HEK293 (cell line): Measurements from ENCODE around the gene SYTL2.

Source experiments
- BCL11A ChIP-seq: fragments of 450-650 bp; formaldehyde crosslinking; IDR thresholded peaks from 2 replicates; pipeline ENCODE4 v1.5.1; 2016; ENCODE audit warnings: low read depth, missing biosample characterization, missing genetic modification characterization
- EGR2 ChIP-seq: fragments of 450-650 bp; formaldehyde crosslinking; IDR thresholded peaks from 2 replicates; pipeline ENCODE4 v1.5.1; 2016; ENCODE audit warnings: low read depth, missing biosample characterization, missing genetic modification characterization
- HOXC10 ChIP-seq: sonication (generic); formaldehyde crosslinking; IDR thresholded peaks from 2 replicates; pipeline ENCODE4 v1.8.1; 2023; ENCODE audit warnings: mild to moderate bottlenecking, missing genetic modification reagents
- HOXD13 ChIP-seq: sonication (generic); formaldehyde crosslinking; IDR thresholded peaks from 2 replicates; pipeline ENCODE4 v1.8.0; 2022; ENCODE audit warnings: missing genetic modification reagents, borderline replicate concordance
- INSM2 ChIP-seq: fragments of 450-650 bp; formaldehyde crosslinking; IDR thresholded peaks from 2 replicates; pipeline ENCODE4 v1.5.1; 2016; ENCODE audit warnings: missing biosample characterization, missing genetic modification characterization
- KLF17 ChIP-seq: fragments of 450-650 bp; formaldehyde crosslinking; IDR thresholded peaks from 2 replicates; pipeline ENCODE4 v1.5.1; 2016; ENCODE audit warnings: missing biosample characterization, missing genetic modification characterization
- MZF1 ChIP-seq: fragments of 450-650 bp; formaldehyde crosslinking; IDR thresholded peaks from 2 replicates; pipeline ENCODE4 v1.5.1; 2017; ENCODE audit warnings: missing biosample characterization, missing genetic modification characterization, borderline replicate concordance
- PBX3 ChIP-seq: sonication (generic); formaldehyde crosslinking; IDR thresholded peaks from 2 replicates; pipeline ENCODE4 v1.8.1; 2022; ENCODE audit warnings: mild to moderate bottlenecking, moderate library complexity, missing genetic modification reagents
- PRDM10 ChIP-seq: fragments of 450-650 bp; formaldehyde crosslinking; IDR thresholded peaks from 2 replicates; pipeline ENCODE4 v1.5.1; 2016; ENCODE audit warnings: missing biosample characterization, missing genetic modification characterization
- WT1 ChIP-seq: fragments of 450-650 bp; formaldehyde crosslinking; IDR thresholded peaks from 2 replicates; pipeline ENCODE4 v1.5.1; 2016; ENCODE audit warnings: missing biosample characterization, missing genetic modification characterization
- ZNF114 ChIP-seq: fragments of 450-650 bp; formaldehyde crosslinking; IDR thresholded peaks from 2 replicates; pipeline ENCODE4 v1.5.0; 2017; ENCODE audit warnings: missing biosample characterization, missing genetic modification characterization
- ZNF133 ChIP-seq: fragments of 450-650 bp; formaldehyde crosslinking; IDR thresholded peaks from 2 replicates; pipeline ENCODE4 v1.5.1; 2016; ENCODE audit warnings: missing biosample characterization, missing genetic modification characterization
- ZNF169 ChIP-seq: fragments of 450-650 bp; formaldehyde crosslinking; IDR thresholded peaks from 2 replicates; pipeline ENCODE4 v1.5.1; 2016; ENCODE audit warnings: missing biosample characterization, missing genetic modification characterization
- ZNF302 ChIP-seq: fragments of 450-650 bp; formaldehyde crosslinking; IDR thresholded peaks from 2 replicates; pipeline ENCODE4 v1.5.1; 2016; ENCODE audit warnings: missing biosample characterization, missing genetic modification characterization, low read depth
- ZNF341 ChIP-seq: fragments of 450-650 bp; formaldehyde crosslinking; IDR thresholded peaks from 2 replicates; pipeline ENCODE4; 2016; ENCODE audit warnings: low read depth, missing biosample characterization, missing genetic modification characterization
- ZNF423 ChIP-seq: fragments of 450-650 bp; formaldehyde crosslinking; IDR thresholded peaks from 2 replicates; pipeline ENCODE4 v1.5.1; 2016; ENCODE audit warnings: missing biosample characterization, missing genetic modification characterization
- ZNF473 ChIP-seq: fragments of 450-650 bp; formaldehyde crosslinking; IDR thresholded peaks from 2 replicates; pipeline ENCODE4 v1.5.1; 2017; ENCODE audit warnings: missing biosample characterization, missing genetic modification characterization
- ZNF521 ChIP-seq: fragments of 450-650 bp; formaldehyde crosslinking; IDR thresholded peaks from 2 replicates; pipeline ENCODE4 v1.5.1; 2017; ENCODE audit warnings: missing biosample characterization, mild to moderate bottlenecking, missing genetic modification characterization
- ZNF529 ChIP-seq: fragments of 450-650 bp; formaldehyde crosslinking; IDR thresholded peaks from 2 replicates; pipeline ENCODE4 v1.5.1; 2017; ENCODE audit warnings: missing genetic modification characterization, missing biosample characterization; ENCODE audit not compliant: insufficient replicate concordance
- ZNF621 ChIP-seq: fragments of 450-650 bp; formaldehyde crosslinking; IDR thresholded peaks from 2 replicates; pipeline ENCODE4 v1.5.1; 2017; ENCODE audit warnings: missing biosample characterization, missing genetic modification characterization
- ZNF660 ChIP-seq: fragments of 450-650 bp; IDR thresholded peaks from 2 replicates; pipeline ENCODE4 v1.5.1; 2018; ENCODE audit warnings: missing biosample characterization, mild to moderate bottlenecking, missing genetic modification characterization
- ZNF677 ChIP-seq: fragments of 450-650 bp; IDR thresholded peaks from 2 replicates; pipeline ENCODE4 v1.5.0; 2018; ENCODE audit warnings: missing biosample characterization, mild to moderate bottlenecking, missing genetic modification characterization, moderate library complexity
- ZNF76 ChIP-seq: fragments of 450-650 bp; formaldehyde crosslinking; IDR thresholded peaks from 2 replicates; pipeline ENCODE4; 2016; ENCODE audit warnings: low read depth, missing biosample characterization, missing genetic modification characterization, borderline replicate concordance
- TF ChIP-seq, protein P1 (sequence below): fragments of 450-650 bp; formaldehyde crosslinking; IDR thresholded peaks from 2 replicates; pipeline ENCODE4 v1.5.1; 2016; ENCODE audit warnings: missing biosample characterization, missing genetic modification characterization, borderline replicate concordance
- TF ChIP-seq, protein P2 (sequence below): fragments of 450-650 bp; formaldehyde crosslinking; optimal IDR thresholded peaks from 2 replicates; pipeline ENCODE3; 2016; ENCODE audit warnings: missing biosample characterization, mild to moderate bottlenecking, missing genetic modification characterization

SYTL2 gene

DNA sequence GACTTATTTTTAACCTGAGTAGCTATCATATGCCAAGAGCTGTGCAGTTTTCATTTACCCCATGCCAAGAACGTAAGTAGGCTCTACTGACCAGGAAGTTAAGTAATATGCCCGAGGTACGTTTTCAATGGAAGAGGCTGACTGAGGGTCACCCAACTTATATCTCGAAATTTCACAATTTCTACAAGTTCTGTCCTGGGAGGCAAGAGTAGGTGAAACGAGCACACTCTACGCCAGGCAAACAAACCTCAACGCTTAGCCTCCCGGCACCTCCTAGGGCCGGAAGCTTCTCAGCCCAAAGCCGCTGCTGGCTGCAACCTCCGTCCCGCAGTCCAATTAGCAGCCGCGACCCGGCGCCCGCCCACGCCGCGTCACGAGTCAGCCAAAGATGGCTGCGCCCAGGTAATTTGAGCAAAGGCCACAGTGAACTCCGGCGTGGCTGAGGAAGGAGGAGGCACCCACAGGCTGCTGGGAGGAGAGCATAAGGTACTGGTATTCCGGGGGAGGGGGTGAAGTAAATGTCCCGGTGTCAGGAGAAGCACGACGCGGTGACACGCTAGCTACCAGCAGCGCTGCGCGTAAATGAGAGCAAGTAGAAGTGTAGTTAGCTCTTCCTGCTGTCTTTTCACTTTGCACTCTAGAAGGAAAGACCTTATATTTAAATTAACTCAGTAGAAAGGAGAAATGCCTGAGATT is 163.2 kb downstream of the SYTL2 start, which contains the start of gene TMEM126A (continued):
- TF ChIP-seq, protein P1, sequence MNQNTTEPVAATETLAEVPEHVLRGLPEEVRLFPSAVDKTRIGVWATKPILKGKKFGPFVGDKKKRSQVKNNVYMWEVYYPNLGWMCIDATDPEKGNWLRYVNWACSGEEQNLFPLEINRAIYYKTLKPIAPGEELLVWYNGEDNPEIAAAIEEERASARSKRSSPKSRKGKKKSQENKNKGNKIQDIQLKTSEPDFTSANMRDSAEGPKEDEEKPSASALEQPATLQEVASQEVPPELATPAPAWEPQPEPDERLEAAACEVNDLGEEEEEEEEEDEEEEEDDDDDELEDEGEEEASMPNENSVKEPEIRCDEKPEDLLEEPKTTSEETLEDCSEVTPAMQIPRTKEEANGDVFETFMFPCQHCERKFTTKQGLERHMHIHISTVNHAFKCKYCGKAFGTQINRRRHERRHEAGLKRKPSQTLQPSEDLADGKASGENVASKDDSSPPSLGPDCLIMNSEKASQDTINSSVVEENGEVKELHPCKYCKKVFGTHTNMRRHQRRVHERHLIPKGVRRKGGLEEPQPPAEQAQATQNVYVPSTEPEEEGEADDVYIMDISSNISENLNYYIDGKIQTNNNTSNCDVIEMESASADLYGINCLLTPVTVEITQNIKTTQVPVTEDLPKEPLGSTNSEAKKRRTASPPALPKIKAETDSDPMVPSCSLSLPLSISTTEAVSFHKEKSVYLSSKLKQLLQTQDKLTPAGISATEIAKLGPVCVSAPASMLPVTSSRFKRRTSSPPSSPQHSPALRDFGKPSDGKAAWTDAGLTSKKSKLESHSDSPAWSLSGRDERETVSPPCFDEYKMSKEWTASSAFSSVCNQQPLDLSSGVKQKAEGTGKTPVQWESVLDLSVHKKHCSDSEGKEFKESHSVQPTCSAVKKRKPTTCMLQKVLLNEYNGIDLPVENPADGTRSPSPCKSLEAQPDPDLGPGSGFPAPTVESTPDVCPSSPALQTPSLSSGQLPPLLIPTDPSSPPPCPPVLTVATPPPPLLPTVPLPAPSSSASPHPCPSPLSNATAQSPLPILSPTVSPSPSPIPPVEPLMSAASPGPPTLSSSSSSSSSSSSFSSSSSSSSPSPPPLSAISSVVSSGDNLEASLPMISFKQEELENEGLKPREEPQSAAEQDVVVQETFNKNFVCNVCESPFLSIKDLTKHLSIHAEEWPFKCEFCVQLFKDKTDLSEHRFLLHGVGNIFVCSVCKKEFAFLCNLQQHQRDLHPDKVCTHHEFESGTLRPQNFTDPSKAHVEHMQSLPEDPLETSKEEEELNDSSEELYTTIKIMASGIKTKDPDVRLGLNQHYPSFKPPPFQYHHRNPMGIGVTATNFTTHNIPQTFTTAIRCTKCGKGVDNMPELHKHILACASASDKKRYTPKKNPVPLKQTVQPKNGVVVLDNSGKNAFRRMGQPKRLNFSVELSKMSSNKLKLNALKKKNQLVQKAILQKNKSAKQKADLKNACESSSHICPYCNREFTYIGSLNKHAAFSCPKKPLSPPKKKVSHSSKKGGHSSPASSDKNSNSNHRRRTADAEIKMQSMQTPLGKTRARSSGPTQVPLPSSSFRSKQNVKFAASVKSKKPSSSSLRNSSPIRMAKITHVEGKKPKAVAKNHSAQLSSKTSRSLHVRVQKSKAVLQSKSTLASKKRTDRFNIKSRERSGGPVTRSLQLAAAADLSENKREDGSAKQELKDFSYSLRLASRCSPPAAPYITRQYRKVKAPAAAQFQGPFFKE (tag by site-specific recombination) = no peak
- no peak for TF ChIP-seq ZNF302 (tag by site-specific recombination)
- no peak for TF ChIP-seq ZNF677 (tag by site-specific recombination)
- no peak for TF ChIP-seq ZNF660 (tag by site-specific recombination)
- TF ChIP-seq WT1 (tag by site-specific recombination) = 0 out of 2 replicates have a peak, but pooled peaks have one; percentile 42
- peak; percentile 64; the same call in 1 of the 2 replicates for TF ChIP-seq ZNF76 (tag by site-specific recombination)
- TF ChIP-seq ZNF621 (tag by site-specific recombination) = no peak
- TF ChIP-seq BCL11A (tag by site-specific recombination) = 0 out of 2 replicates have a peak, but pooled peaks have one; percentile 3
- no peak for TF ChIP-seq HOXC10
- no peak for TF ChIP-seq ZNF423 (tag by site-specific recombination)
- no peak for TF ChIP-seq HOXD13 (CRISPR knock-in tag)
- TF ChIP-seq INSM2 (tag by site-specific recombination) = no peak
- TF ChIP-seq ZNF473 (tag by site-specific recombination) = no peak
- TF ChIP-seq PBX3 = no peak
- peak; percentile 64 for TF ChIP-seq EGR2 (tag by site-specific recombination)
- no peak for TF ChIP-seq ZNF529 (tag by site-specific recombination)
- no peak for TF ChIP-seq ZNF521 (tag by site-specific recombination)
- no peak for TF ChIP-seq ZNF114 (tag by site-specific recombination)
- peak; percentile 67 for TF ChIP-seq ZNF341 (tag by site-specific recombination)
- TF ChIP-seq KLF17 (tag by site-specific recombination) = no peak
- no peak for TF ChIP-seq ZNF133 (tag by site-specific recombination)
- TF ChIP-seq ZNF169 (tag by site-specific recombination) = no peak
- peak; percentile 68; the same call in 1 of the 2 replicates for TF ChIP-seq PRDM10 (tag by site-specific recombination)
- TF ChIP-seq, protein P2, sequence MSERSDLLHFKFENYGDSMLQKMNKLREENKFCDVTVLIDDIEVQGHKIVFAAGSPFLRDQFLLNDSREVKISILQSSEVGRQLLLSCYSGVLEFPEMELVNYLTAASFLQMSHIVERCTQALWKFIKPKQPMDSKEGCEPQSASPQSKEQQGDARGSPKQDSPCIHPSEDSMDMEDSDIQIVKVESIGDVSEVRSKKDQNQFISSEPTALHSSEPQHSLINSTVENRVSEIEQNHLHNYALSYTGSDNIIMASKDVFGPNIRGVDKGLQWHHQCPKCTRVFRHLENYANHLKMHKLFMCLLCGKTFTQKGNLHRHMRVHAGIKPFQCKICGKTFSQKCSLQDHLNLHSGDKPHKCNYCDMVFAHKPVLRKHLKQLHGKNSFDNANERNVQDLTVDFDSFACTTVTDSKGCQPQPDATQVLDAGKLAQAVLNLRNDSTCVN (tag by site-specific recombination) = no peak
- no peak for TF ChIP-seq MZF1 (tag by site-specific recombination)
